Coronary artery (tissue), 2 donors: Measurements from ENCODE around the gene ADCK1.

ENCODE experiments used
- DNase-seq: peaks from one replicate; pipeline ENCODE4 v3.0.0-alpha.2; 2017; ENCODE audit warnings: low spot score
- H3K27ac ChIP-seq, 2 donors: fragments of 200-600 bp; sonication (generic); one replicate each; pipeline ENCODE4 v1.5.1; 2016 to 2019
- H3K4me3 ChIP-seq: fragments of 200-600 bp; sonication (generic); 2 replicates; pipeline ENCODE4 v1.5.1; 2016; ENCODE audit warnings: mild to moderate bottlenecking, moderate library complexity
- TF ChIP-seq, protein P1 (sequence below): fragments of 200-600 bp; sonication (generic); IDR thresholded peaks from one replicate; pipeline ENCODE4 v1.5.1; 2019; ENCODE audit warnings: antibody characterized with exemption

The ADCK1 gene

DNA sequence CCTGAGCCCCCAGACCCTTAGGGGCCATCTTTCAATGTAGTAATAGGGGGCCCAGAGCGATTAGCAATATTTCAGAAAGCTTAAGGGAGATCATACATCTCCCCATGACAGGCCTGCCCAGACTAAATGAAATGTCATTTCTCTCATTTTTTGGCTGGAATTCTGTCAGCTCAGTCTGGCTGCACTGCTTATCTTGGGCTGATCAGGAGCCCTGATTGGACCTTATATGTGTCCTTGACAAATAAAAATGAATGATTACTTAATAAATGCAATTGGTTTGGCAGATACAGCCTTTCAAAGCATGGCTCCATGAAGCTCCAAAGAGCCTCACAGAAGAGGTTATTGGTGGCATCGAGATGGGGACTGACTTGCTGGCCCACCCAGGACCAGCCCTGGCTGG, 121.9 kb downstream of the ADCK1 start:
- Histone ChIP-seq H3K27ac (no peak overlapping the region), H3K4me3 (no peak overlapping the region)
- no peak for DNase-seq
- TF ChIP-seq, protein P1, sequence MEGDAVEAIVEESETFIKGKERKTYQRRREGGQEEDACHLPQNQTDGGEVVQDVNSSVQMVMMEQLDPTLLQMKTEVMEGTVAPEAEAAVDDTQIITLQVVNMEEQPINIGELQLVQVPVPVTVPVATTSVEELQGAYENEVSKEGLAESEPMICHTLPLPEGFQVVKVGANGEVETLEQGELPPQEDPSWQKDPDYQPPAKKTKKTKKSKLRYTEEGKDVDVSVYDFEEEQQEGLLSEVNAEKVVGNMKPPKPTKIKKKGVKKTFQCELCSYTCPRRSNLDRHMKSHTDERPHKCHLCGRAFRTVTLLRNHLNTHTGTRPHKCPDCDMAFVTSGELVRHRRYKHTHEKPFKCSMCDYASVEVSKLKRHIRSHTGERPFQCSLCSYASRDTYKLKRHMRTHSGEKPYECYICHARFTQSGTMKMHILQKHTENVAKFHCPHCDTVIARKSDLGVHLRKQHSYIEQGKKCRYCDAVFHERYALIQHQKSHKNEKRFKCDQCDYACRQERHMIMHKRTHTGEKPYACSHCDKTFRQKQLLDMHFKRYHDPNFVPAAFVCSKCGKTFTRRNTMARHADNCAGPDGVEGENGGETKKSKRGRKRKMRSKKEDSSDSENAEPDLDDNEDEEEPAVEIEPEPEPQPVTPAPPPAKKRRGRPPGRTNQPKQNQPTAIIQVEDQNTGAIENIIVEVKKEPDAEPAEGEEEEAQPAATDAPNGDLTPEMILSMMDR: no peak

DNA sequence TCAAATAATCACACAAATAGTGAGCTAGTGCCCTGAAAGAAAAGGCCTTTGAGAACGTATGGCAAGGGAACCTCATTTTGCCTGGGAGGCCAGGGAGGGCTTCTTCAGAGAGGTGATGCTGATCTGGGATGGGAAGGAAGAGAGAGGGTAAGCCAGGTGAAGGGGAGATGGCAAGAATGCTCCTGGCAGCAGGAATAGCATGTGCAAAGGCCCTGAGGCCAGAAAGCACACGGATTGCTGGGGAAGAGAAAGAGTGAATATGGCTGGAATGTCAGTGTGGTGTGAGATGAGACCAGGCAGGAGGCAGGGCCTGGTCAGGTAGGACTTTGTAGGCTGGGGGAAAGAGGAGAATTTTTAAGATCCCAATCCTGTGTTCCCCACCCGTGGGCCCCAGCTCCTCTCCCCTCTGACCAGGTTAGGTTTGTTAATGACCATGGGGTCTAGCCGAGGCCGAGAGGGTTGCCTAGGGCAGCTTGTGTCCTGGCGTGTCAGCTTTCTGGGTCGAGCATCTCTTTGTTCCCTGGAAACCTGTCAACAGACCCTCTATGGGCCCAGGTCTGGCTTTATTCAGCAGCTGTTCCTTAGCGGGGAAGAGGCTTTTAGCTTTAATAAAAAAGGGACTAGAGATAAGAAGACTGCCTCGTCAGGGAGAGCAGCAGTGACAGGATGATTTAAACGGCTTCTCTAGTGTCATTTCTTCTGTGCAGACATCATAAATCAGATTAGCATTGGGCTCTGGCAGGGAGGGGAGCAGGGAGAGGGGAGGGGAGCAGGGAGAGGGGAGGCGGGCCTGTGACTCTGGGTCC, 123.4 kb downstream of the ADCK1 start:
- Histone ChIP-seq H3K4me3 (no peak overlapping the region), H3K27ac (no peak overlapping the region)
- TF ChIP-seq, protein P1: no peak
- no peak for DNase-seq

DNA sequence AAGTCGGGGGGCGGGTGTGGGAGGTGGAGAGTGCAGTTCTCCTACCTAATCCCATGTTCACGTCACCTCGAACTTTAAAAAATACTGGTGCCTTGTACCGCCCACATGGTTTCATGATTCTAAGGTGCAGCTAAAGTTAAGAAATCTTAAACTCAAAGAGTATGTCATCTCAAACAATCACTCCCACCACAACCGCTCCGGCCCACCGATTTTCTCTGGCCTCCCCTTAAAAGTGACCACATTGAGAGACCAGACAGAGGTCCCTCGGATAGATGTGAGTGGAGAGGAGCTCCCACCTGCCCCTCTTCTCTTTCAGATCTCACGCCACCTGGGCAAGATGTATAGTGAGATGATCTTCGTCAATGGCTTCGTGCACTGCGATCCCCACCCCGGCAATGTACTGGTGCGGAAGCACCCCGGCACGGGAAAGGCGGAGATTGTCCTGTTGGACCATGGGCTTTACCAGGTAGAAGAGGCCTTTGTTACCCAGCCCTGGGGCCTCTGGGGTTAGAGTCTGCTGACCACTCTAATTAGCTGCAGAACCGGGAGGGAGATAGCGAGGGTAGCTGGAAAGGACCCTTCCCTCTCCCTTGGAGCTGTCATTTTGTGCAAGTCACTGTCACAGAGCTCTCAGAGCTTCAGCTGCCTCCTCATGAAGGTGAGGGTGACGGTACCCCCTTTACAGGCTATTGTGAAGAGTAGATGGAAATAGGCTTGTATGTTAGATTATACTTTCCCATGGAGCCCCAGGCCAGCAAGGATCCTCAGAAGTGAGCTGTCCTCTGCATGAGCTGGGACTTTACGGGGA, 124.4 kb downstream of the ADCK1 start:
- no peak overlapping the region for H3K4me3 ChIP-seq
- TF ChIP-seq, protein P1: no peak
- no peak overlapping the region for H3K27ac ChIP-seq
- DNase-seq: no peak

DNA sequence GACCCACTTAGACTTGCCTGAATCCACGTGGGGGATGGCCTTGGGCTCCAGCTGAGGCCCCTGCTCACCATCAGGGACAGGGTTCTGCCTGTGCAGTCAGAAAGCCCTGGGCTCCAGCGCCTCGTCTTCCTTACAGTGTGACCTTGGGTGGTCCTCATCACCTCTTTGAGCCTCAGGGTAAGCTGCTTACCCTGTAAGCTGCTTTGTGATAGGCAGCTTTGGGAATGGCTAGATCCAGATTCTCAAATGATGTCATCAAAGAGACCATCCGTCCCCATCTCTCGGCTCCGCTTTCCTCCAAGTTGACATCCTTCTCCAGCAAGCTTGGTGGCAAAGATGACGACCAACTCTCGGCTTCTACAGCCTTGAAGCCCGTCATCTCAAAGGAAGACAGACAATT, 127.0 kb downstream of the ADCK1 start:
- H3K27ac ChIP-seq: no peak overlapping the region
- H3K4me3 ChIP-seq: no peak overlapping the region
- TF ChIP-seq, protein P1: no peak
- no peak for DNase-seq

DNA sequence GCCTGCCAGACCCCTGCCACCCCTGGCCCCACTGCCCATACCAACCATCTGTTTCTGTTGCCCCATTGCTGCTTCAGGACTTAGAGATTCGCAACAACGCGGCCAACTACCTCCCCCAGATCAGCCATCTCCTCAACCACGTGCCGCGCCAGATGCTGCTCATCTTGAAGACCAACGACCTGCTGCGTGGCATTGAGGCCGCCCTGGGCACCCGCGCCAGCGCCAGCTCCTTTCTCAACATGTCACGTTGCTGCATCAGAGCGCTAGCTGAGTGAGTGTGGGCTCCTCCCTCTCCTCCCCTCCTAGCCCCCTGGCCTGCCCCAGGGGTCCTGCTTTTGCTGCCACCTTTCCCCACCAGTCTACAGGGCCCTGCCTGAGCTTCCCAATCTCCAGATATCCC, 131.5 kb downstream of the ADCK1 start:
- Histone ChIP-seq H3K27ac (no peak overlapping the region), H3K4me3 (no peak overlapping the region)
- TF ChIP-seq, protein P1: no peak
- DNase-seq: no peak

DNA sequence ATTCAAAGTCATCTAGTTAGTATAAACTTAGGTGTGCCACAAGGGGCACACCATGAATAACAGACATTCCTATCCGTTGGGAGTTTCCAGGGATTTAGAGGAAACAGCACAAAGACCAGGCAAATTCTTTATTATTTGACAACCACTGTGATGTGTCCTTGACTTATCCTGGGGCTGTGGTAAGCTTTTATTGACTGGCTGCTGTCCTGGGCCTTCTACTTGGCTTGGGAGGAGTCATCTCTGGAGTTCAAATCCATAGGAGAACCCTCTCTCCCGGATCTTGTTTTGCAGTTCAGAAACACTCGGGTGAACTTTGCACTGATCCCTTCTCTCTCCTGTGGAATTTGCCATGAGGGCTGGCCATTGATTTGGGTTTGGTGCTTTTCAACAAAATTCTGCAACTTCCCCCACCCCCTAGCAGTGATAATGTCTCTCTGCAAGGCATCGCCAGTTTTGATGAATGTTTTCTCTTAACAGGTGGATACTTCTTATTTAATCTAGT, 136.3 kb downstream of the ADCK1 start:
- DNase-seq: no peak
- Histone ChIP-seq H3K27ac (no peak overlapping the region), H3K4me3 (no peak overlapping the region)
- TF ChIP-seq, protein P1: no peak
